Activated naive CD4-positive, alpha-beta T cell treated with anti-CD3 and anti-CD28 coated beads, Interleukin-2, amount 50 U/mL, for 16 hours (primary cell): ENCODE data around the gene MEF2C.

ENCODE experiments used
- DNase-seq: peaks from one replicate; pipeline ENCODE4 v3.0.0-alpha.2; 2020

MEF2C gene

GRCh38 chr5:88792144-88792840, 90.7 kb downstream of the MEF2C start:
- no peak for DNase-seq

- no peak for DNase-seq
Observed at GRCh38 chr5:88787856-88788255, 95.1 kb downstream of the MEF2C start.

- DNase-seq, result no peak
Observed at GRCh38 chr5:88786789-88787188, 96.2 kb downstream of the MEF2C start.

- DNase-seq, result no peak
Observed at GRCh38 chr5:88785746-88786565, 97.0 kb downstream of the MEF2C start.

- no peak for DNase-seq
Observed at GRCh38 chr5:88782571-88782970, 100.4 kb downstream of the MEF2C start.

GRCh38 chr5:88780736-88781135, 102.2 kb downstream of the MEF2C start:
- no peak for DNase-seq

- DNase-seq, result no peak
Observed at GRCh38 chr5:88778736-88779135, 104.2 kb downstream of the MEF2C start.

GRCh38 chr5:88776692-88777091, 106.3 kb downstream of the MEF2C start:
- no peak for DNase-seq

- DNase-seq, result no peak
Observed at GRCh38 chr5:88772831-88773230, 110.2 kb downstream of the MEF2C start.

- DNase-seq, result no peak
Observed at GRCh38 chr5:88772047-88772446, 110.9 kb downstream of the MEF2C start.

GRCh38 chr5:88770276-88771257, 112.4 kb downstream of the MEF2C start:
- no peak for DNase-seq

GRCh38 chr5:88769165-88769564, 113.8 kb downstream of the MEF2C start:
- DNase-seq, result no peak

GRCh38 chr5:88768411-88768810, 114.6 kb downstream of the MEF2C start:
- DNase-seq, result no peak

GRCh38 chr5:88765798-88766197, 117.2 kb downstream of the MEF2C start:
- no peak for DNase-seq

GRCh38 chr5:88765171-88765570, 117.8 kb downstream of the MEF2C start:
- DNase-seq, result no peak

- no peak for DNase-seq
Observed at GRCh38 chr5:88761939-88762338, 121.0 kb downstream of the MEF2C start.

GRCh38 chr5:88761269-88761850, 121.6 kb downstream of the MEF2C start:
- no peak for DNase-seq

- DNase-seq, result no peak
Observed at GRCh38 chr5:88760527-88760926, 122.5 kb downstream of the MEF2C start.

GRCh38 chr5:88758591-88758990, 124.4 kb downstream of the MEF2C start:
- DNase-seq, result no peak

GRCh38 chr5:88758184-88758583, 124.8 kb downstream of the MEF2C start:
- no peak for DNase-seq

- DNase-seq, result no peak
Observed at GRCh38 chr5:88756953-88757352, 126.0 kb downstream of the MEF2C start.

GRCh38 chr5:88748666-88749065, 134.3 kb downstream of the MEF2C start:
- DNase-seq, result no peak

GRCh38 chr5:88746438-88746882, 136.5 kb downstream of the MEF2C start:
- no peak for DNase-seq
